Measurements from ENCODE around the gene SHKBP1. TPM values are rescaled to one million over a fixed set of nuclear protein-coding genes. Genes with fewer than 3 reads are reported as not detected.
"Not testable (repeated sequence)": the region's sequence is repeated elsewhere in the genome, so short reads cannot be mapped to it uniquely, and the experiment has no call there.

Gene SHKBP1
- total RNA-seq, 2 experiments from 2014 or later: 135 to 153 TPM

DNA sequence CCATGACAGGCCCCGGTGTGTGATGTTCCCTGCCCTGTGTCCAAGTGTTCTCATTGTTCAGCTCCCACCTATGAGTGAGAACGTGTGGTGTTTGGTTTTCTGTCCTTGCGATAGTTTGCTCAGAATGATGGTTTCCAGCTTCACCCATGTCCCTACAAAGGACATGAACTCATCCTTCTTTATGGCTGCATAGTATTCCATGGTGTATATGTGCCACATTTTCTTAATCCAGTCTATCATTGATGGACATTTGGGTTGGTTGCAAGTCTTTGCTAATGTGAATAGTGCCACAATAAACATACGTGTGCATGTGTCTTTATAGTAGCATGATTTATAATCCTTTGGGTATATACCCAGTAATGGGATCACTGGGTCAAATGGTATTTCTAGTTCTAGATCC, 29.5 kb upstream of the SHKBP1 start:
- H3K9me3 Mint-ChIP-seq (ENCODE audit: low read depth); H3K27ac Mint-ChIP-seq; H3K4me1 Mint-ChIP-seq; H3K4me3 Mint-ChIP-seq; DNase-seq; ATAC-seq; H3K36me3 Mint-ChIP-seq: not testable (repeated sequence)
- CTCF ChIA-PET: interaction anchor here (2.4 kb wide), 2 partner anchors 13 to 51 kb away, joined by 10 to 29 read pairs; no protein-coding TSS in a partner anchor
- H3K27me3 Mint-ChIP-seq: peaks cover 37% of the 10 kb centered on the region

DNA sequence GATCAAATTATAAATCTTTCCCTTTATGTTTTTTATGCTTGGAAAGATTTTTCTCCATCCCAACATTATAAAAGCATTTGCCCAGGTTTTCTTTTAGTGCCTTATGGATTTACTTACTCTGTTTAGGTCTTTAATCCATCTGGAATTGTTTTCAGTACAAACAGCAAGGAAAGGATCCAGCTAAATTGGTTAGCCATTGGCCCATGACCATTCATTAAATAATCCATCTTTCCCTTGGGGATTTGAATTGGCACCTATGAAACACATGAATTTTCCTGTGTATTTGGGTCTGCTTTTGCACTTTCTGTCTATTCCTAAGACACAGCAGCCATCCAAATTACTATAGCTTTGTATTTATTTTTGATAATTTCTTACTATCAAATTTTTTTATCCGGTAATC, 28.8 kb upstream of the SHKBP1 start:
- DNase-seq (no peak), ATAC-seq (no peak)
- peaks cover 8% of the 10 kb centered on the region for H3K4me1 Mint-ChIP-seq
- CTCF ChIA-PET: interaction anchor here (1.1 to 3.9 kb wide), 6 partner anchors 13 to 86 kb away, joined by 3 to 29 read pairs (median 8); no protein-coding TSS in a partner anchor
- H3K9me3 Mint-ChIP-seq (ENCODE audit: low read depth): peaks cover 2% of the 10 kb centered on the region
- no peak overlapping the region for H3K4me3 Mint-ChIP-seq
- H3K36me3 Mint-ChIP-seq: peaks cover 2% of the 10 kb centered on the region
- no peak overlapping the region for H3K27ac Mint-ChIP-seq
- H3K27me3 Mint-ChIP-seq: peaks cover 40% of the 10 kb centered on the region

DNA sequence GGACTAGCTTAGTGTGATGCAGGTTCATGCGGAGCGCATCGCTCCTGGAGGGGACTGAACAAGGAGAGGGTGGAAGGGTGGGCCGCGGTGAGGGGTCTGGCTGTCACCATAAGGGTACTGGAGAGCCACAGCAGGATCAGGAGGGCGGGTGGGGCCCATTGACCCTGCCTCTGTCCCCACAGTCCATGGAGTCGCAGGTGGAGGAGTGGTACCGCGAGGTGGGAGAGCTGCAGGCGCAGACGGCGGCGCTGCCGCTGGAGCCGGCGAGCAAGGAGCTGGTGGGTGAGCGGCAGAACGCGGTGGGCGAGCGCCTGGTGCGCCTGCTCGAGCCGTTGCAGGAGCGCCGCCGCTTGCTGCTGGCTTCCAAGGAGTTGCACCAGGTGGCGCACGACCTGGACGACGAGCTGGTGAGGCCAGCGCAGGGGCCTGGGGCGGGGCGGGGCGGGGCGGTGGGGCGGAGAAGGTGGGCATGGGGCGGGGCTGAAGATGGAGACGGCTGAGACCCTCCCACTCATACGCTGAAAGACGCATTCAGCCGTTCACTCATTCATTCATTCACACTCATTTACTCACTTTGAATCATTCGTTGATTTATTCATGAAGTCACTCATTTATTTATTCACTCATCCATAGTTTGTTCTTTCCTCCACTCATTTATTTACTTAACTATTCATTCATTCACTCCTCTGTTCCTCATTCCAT, 27.5 kb upstream of the SHKBP1 start:
- DNase-seq: peak; percentile 78
- peaks cover 2% of the 10 kb centered on the region for H3K36me3 Mint-ChIP-seq
- CTCF ChIA-PET: interaction anchor here (0.7 to 3.9 kb wide), 21 partner anchors 8 to 244 kb away, joined by 3 to 29 read pairs (median 5); partner anchors contain the start of genes C19orf47, LTBP4 and PLD3
- peaks cover 8% of the 10 kb centered on the region for H3K4me1 Mint-ChIP-seq
- H3K4me3 Mint-ChIP-seq: no peak overlapping the region
- no peak overlapping the region for H3K27ac Mint-ChIP-seq
- H3K27me3 Mint-ChIP-seq: peaks cover 52% of the 10 kb centered on the region
- peak; percentile 93 for ATAC-seq
- peaks cover 2% of the 10 kb centered on the region for H3K9me3 Mint-ChIP-seq (ENCODE audit: low read depth)

DNA sequence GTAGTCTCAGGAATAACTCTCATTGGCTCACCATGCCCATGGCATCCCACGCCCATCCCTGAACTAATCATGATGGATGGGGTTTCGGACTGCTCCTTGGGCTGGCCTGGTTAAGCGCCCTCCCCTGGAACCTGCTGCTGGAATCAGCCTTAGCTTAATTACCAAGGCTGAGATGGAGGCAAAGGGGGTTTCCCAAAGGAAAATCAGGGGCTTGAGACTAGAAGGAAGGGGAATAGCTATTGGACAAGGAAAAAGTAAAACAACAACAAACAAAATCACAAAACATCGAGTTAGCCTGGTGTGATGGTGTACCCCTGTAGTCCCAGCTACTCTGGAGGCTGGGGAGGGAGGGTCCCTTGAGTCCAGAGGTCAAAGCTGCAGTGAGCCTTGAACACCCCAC, 25.7 kb upstream of the SHKBP1 start:
- peaks cover 68% of the 10 kb centered on the region for H3K27me3 Mint-ChIP-seq
- H3K36me3 Mint-ChIP-seq: peaks cover 2% of the 10 kb centered on the region
- H3K9me3 Mint-ChIP-seq (ENCODE audit: low read depth): peaks cover 2% of the 10 kb centered on the region
- ATAC-seq: no peak
- H3K4me1 Mint-ChIP-seq: peaks cover 8% of the 10 kb centered on the region
- no peak for DNase-seq
- CTCF ChIA-PET: interaction anchor here (0.6 to 3.9 kb wide), 6 partner anchors 10 to 83 kb away, joined by 3 to 21 read pairs (median 6); no protein-coding TSS in a partner anchor
- H3K27ac Mint-ChIP-seq: no peak overlapping the region
- H3K4me3 Mint-ChIP-seq: no peak overlapping the region

DNA sequence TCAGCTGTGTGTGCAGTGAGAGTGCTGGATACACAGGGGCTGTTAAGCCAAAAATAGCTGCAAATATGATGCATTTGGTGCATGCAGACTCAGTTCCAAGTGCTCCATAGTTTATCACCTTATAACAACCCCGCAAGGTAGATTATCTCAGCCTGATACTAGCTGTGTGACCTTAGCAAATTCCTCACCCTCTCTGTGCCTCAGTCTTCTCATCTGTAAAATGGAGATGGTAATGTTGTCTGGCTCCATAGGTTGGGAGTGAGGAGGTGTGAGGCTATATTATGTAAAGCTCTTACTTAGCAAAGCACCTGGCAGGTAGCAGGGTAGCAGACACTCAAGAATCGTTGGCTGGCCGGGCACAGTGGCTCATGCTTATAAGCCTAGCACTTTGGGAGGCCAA, 23.8 kb upstream of the SHKBP1 start:
- Mint-ChIP-seq H3K4me3 (no peak overlapping the region), H3K36me3 (no peaks in the 10 kb centered on the region), H3K27me3 (peaks cover 57% of the 10 kb centered on the region), H3K4me1 (peaks cover 8% of the 10 kb centered on the region), H3K9me3 (ENCODE audit: low read depth) (no peaks in the 10 kb centered on the region), H3K27ac (no peak overlapping the region)
- CTCF ChIA-PET: interaction anchor here (1.7 kb wide), 1 partner anchor 82 kb away, joined by 3 read pairs; no protein-coding TSS in a partner anchor
- ATAC-seq (no peak), DNase-seq (no peak)

DNA sequence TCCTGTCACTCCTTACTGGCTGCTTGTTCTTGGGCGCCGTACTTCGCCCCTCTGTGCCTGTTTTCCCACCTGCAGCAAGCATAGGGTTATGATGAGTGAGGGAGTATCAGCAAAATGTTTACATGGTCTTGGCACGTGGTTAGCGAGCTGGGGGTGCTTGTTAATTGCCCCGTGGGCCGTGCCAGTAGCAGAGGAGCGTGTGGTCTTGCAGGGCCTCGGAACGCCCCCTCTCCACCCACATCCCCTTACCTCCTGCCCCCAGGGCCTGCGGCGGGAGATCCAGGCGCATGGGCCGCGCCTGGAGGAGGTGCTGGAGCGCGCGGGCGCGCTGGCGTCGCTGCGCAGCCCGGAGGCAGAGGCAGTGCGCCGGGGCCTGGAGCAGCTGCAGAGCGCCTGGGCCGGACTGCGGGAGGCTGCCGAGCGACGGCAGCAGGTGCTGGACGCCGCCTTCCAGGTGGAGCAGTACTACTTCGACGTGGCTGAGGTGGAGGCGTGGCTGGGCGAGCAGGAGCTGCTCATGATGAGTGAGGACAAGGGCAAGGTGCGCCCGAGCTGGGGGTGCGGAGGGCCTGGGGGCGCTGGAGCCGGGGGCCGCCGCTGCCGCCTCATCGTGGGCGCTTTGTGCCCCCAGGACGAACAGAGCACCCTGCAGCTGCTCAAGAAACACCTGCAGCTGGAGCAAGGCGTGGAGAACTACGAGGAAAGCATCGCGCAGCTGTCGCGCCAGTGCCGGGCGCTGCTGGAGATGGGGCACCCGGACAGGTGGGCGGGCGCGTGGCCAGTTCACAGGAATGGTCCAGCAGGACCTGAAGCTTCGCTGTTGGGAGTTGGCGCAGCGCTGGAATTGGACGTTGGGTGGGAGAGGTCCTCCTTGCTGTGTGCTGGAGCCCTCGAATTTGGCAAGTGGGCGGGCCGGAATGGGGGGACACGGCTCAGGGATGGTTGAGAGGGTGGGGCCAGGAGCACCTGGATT, 22.5 kb upstream of the SHKBP1 start:
- Mint-ChIP-seq H3K4me1 (peaks cover 3% of the 10 kb centered on the region), H3K27me3 (peaks cover 53% of the 10 kb centered on the region), H3K4me3 (no peak overlapping the region), H3K9me3 (ENCODE audit: low read depth) (no peaks in the 10 kb centered on the region), H3K27ac (no peak overlapping the region), H3K36me3 (no peaks in the 10 kb centered on the region)
- CTCF ChIA-PET: interaction anchor here (0.9 to 1.0 kb wide), 2 partner anchors 14 to 16 kb away, joined by 3 to 4 read pairs; no protein-coding TSS in a partner anchor
- DNase-seq (no peak), ATAC-seq (no peak)

DNA sequence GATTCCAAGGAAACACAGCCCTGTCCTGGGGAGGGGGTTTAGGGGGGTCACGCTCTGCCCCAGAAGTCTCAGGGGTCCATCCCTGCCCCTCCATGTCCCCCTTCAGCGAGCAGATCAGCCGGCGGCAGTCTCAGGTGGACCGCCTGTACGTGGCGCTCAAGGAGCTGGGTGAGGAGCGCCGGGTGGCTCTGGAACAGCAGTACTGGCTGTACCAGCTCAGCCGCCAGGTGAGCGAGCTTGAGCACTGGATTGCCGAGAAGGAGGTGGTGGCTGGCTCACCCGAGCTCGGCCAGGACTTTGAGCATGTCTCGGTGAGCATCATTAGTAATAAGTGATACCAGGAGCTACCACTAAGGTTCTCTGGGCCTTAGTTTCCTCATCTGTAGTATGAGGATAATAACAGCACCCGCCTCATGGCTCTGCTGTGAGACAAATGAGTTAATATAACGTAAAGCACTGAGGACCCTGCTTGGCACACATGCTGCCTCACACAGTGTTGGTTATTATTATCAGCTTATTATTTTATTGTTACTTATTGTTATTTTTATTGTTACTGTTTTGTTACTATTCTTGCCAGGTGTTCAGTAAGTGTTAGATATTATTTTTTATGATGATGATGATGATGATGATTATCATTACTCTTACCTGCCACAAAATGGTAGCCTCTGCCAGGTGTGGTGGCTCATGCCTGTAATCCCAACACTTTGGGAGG, 20.5 kb upstream of the SHKBP1 start:
- Mint-ChIP-seq H3K4me3 (no peak overlapping the region), H3K27me3 (peaks cover 53% of the 10 kb centered on the region), H3K36me3 (no peaks in the 10 kb centered on the region), H3K9me3 (ENCODE audit: low read depth) (no peaks in the 10 kb centered on the region), H3K4me1 (no peaks in the 10 kb centered on the region), H3K27ac (no peak overlapping the region)
- ATAC-seq: no peak
- DNase-seq: no peak
- CTCF ChIA-PET: interaction anchor here (0.5 to 2.2 kb wide), 4 partner anchors 12 to 613 kb away, joined by 3 to 5 read pairs (median 4); no protein-coding TSS in a partner anchor

DNA sequence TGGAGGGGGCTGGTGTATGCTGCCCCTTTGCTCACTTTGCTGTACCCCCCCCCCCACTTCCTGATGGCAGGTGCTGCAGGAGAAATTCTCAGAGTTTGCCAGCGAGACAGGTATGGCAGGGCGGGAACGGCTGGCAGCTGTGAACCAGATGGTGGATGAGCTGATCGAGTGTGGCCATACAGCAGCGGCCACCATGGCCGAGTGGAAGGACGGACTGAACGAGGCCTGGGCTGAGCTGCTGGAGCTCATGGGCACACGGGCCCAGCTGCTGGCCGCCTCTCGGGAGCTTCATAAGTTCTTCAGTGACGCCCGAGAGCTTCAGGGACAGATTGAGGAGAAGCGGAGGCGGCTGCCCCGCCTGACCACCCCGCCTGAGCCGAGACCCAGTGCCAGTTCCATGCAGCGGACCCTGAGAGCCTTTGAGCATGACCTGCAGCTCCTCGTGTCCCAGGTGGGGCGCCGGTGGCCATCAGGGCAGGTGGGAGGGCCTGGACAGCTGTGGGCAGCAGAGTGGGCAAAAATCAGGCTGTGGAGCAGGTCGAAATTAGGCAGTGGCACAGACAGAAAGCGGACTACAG, 19.6 kb upstream of the SHKBP1 start:
- peaks cover 4% of the 10 kb centered on the region for H3K4me1 Mint-ChIP-seq
- H3K36me3 Mint-ChIP-seq: no peaks in the 10 kb centered on the region
- no peak overlapping the region for H3K27ac Mint-ChIP-seq
- no peak for ATAC-seq
- H3K4me3 Mint-ChIP-seq: no peak overlapping the region
- H3K27me3 Mint-ChIP-seq: peaks cover 54% of the 10 kb centered on the region
- CTCF ChIA-PET: interaction anchor here (1.1 to 2.2 kb wide), 3 partner anchors 11 to 78 kb away, joined by 3 to 5 read pairs (median 4); no protein-coding TSS in a partner anchor
- no peak for DNase-seq
- H3K9me3 Mint-ChIP-seq (ENCODE audit: low read depth): no peaks in the 10 kb centered on the region

DNA sequence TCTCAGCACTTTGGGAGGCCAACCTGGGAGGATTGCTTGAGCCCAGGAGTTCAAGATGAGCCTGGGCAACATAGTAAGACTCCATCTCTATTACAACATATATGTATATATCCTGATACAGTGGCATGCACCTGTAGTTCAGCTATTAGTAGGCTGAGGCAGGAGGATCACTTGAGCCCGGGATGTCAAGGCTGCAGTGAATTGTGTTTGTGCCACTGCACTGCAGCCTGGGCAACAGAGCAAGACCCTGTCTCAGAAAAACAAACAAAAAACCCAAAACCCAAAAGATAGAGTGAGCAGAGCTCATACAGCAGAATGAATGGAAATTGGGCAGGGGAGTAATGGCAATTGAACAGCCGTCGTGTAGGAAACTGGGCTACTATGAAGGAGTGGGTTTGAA, 17.3 kb upstream of the SHKBP1 start:
- ATAC-seq (no peak), DNase-seq (no peak)
- peaks cover 39% of the 10 kb centered on the region for H3K27me3 Mint-ChIP-seq
- H3K27ac Mint-ChIP-seq: no peak overlapping the region
- CTCF ChIA-PET: interaction anchor here (1.3 kb wide), 1 partner anchor 75 kb away, joined by 4 read pairs; no protein-coding TSS in a partner anchor
- H3K9me3 Mint-ChIP-seq (ENCODE audit: low read depth): no peaks in the 10 kb centered on the region
- H3K36me3 Mint-ChIP-seq: no peaks in the 10 kb centered on the region
- H3K4me1 Mint-ChIP-seq: peaks cover 4% of the 10 kb centered on the region
- no peak overlapping the region for H3K4me3 Mint-ChIP-seq

DNA sequence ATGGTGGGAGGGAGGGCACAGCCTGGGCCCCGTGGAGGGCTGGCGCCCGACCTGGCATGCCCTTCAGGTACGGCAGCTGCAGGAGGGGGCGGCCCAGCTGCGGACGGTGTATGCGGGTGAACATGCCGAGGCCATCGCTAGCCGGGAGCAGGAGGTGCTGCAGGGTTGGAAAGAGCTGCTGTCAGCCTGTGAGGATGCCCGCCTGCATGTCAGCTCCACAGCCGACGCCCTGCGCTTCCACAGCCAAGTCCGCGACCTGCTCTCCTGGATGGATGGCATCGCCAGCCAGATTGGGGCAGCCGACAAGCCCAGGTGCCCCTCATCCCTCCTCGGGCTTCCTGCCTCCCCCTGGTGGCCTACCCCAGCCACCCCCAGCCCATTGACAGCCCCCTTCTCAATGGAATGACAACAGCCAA, 16.6 kb upstream of the SHKBP1 start:
- Mint-ChIP-seq H3K27ac (no peak overlapping the region), H3K36me3 (no peaks in the 10 kb centered on the region)
- CTCF ChIA-PET: no interaction called here

DNA sequence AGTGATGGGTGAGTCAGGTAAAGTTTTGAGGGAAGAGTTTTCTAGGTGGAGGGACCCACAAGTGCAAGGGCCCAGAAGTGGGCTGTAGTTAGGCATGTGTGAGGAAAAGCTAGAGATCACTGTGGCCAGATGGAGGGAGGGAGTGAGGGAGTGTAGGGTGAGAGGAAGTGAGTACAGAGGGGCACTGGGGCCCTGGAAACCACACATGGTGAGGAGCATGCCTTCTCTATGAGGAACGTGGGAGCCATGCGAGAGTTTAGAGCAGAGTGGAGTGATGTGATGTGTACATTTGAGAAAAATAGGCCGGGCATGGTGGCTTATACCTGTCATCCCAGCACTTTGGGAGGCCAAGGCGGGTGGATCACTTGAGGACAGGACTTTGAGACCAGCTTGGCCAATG, 14.7 kb upstream of the SHKBP1 start:
- ATAC-seq (no peak), DNase-seq (no peak)
- H3K4me3 Mint-ChIP-seq: no peak overlapping the region
- no peak overlapping the region for H3K27ac Mint-ChIP-seq
- H3K9me3 Mint-ChIP-seq (ENCODE audit: low read depth): no peaks in the 10 kb centered on the region
- H3K27me3 Mint-ChIP-seq: peaks cover 40% of the 10 kb centered on the region
- peaks cover 4% of the 10 kb centered on the region for H3K4me1 Mint-ChIP-seq
- CTCF ChIA-PET: interaction anchor here (0.7 kb wide), 1 partner anchor 73 kb away, joined by 3 read pairs; no protein-coding TSS in a partner anchor
- H3K36me3 Mint-ChIP-seq: no peaks in the 10 kb centered on the region

More for the DNA sequence above, 16.6 kb upstream of the SHKBP1 start:
- Mint-ChIP-seq H3K27me3 (peaks cover 36% of the 10 kb centered on the region), H3K9me3 (ENCODE audit: low read depth) (no peaks in the 10 kb centered on the region), H3K4me3 (no peak overlapping the region), H3K4me1 (peaks cover 4% of the 10 kb centered on the region)
- DNase-seq (no peak), ATAC-seq (no peak)

DNA sequence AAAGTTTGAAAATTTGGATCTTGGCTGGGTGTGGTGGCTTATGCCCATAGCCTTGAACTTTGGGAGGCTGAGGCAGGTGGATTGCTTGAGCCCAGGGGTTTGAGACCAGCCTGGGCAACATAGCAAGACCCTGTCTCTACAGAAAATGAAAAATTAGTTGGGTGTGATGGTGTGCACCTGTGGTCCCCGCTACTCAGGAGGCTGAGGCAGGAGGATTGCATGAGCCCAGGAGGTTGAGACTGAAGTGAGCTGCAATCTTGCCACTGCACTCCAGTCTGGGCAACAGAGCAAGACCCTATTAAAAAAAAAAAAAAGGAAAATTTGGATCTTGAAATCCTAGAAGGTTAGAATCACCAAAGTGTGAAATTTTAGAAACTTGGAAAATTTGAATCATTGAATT, 12.1 kb upstream of the SHKBP1 start:
- peaks cover 52% of the 10 kb centered on the region for H3K27me3 Mint-ChIP-seq
- H3K36me3 Mint-ChIP-seq; H3K27ac Mint-ChIP-seq; H3K4me3 Mint-ChIP-seq; H3K9me3 Mint-ChIP-seq (ENCODE audit: low read depth); ATAC-seq; H3K4me1 Mint-ChIP-seq; DNase-seq: not testable (repeated sequence)
- CTCF ChIA-PET: interaction anchor here (1.7 kb wide), 1 partner anchor 70 kb away, joined by 4 read pairs; no protein-coding TSS in a partner anchor

Measured in activated CD8-positive, alpha-beta memory T cell treated with anti-CD3 and anti-CD28 coated beads, Interleukin-2, amount 10 ng/mL, durations not matched to agents 7 days and 5 days (primary cell).